ENCODE measurements around the gene ASIC2.

- TF ChIP-seq, protein P1, sequence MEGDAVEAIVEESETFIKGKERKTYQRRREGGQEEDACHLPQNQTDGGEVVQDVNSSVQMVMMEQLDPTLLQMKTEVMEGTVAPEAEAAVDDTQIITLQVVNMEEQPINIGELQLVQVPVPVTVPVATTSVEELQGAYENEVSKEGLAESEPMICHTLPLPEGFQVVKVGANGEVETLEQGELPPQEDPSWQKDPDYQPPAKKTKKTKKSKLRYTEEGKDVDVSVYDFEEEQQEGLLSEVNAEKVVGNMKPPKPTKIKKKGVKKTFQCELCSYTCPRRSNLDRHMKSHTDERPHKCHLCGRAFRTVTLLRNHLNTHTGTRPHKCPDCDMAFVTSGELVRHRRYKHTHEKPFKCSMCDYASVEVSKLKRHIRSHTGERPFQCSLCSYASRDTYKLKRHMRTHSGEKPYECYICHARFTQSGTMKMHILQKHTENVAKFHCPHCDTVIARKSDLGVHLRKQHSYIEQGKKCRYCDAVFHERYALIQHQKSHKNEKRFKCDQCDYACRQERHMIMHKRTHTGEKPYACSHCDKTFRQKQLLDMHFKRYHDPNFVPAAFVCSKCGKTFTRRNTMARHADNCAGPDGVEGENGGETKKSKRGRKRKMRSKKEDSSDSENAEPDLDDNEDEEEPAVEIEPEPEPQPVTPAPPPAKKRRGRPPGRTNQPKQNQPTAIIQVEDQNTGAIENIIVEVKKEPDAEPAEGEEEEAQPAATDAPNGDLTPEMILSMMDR (IDR thresholded peaks at IDR 0.05), result no peak
- no peak for TF ChIP-seq ZFX (IDR thresholded peaks at IDR 0.05; ENCODE audit: borderline replicate concordance)
Observed at GRCh38 chr17:33220036-33220435, 73.1 kb downstream of the ASIC2 start.
